Measurements from ENCODE around the gene TRIM46.
"Not testable (repeated sequence)": the region's sequence is repeated elsewhere in the genome, so short reads cannot be mapped to it uniquely, and the experiment has no call there.

The TRIM46 gene

DNA sequence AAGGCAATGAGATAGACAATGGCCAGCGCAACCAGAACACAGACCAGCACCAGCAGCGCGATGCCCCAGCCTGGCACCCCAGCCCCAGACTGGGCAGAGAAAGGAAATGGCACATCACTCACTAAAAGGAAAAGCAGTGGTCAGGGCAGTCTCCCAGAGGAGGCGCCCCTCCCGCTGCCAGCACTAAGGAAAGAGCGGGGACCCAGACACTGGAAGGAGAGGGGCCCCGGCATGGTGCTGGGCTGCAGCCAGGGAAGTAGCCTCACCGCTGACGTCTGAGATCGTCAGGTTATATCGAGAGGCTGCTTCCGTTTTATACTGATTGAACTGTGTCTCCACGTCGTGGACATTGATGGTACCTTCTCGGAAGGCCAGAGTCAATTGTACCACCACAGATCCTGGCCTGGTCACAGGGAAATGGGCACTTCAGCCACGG is 13.8 kb downstream of the TRIM46 start:
- no peak for DNase-seq

DNA sequence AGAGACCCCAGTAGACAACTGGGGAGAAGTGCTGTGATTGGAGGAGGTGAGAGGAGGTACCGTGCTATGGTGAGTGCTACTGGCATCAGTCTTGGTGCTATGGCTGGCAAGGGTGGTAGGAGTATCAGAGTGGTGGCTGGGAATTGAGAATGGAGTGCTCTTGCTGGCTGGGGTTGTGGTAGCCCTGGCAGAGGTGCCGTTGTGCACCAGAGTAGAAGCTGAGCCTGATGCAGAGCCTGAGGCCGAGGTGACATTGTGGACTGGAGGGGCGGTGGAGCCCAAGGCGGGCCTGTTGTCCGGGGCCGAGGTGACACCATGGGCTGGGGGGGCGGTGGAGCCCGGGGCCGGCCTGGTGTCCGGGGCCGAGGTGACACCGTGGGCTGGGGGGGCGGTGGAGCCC is 14.6 kb downstream of the TRIM46 start:
- DNase-seq, result no peak

DNA sequence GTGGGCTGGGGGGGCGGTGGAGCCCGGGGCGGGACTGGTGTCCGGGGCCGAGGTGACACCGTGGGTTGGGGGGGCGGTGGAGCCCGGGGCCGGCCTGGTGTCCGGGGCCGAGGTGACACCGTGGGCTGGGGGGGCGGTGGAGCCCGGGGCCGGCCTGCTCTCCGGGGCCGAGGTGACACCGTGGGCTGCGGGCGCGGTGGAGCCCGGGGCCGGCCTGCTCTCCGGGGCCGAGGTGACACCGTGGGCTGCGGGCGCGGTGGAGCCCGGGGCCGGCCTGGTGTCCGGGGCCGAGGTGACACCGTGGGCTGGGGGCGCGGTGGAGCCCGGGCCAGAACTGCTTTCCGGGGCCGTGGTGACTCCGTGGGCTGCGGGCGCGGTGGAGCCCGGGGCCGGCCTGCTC is 16.3 kb downstream of the TRIM46 start:
- not testable (repeated sequence) for DNase-seq

DNA sequence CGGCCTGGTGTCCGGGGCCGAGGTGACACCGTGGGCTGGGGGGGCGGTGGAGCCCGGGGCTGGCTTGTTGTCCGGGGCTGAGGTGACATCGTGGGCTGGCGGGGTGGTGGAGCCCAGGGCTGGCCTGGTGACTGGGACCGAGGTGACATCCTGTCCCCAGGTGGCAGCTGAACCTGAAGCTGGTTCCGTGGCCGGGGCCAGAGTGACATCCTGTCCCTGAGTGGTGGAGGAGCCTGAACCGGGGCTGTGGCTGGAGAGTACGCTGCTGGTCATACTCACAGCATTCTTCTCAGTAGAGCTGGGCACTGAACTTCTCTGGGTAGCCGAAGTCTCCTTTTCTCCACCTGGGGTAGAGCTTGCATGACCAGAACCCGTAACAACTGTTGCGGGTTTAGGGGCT is 18.3 kb downstream of the TRIM46 start:
- no peak for DNase-seq

DNA sequence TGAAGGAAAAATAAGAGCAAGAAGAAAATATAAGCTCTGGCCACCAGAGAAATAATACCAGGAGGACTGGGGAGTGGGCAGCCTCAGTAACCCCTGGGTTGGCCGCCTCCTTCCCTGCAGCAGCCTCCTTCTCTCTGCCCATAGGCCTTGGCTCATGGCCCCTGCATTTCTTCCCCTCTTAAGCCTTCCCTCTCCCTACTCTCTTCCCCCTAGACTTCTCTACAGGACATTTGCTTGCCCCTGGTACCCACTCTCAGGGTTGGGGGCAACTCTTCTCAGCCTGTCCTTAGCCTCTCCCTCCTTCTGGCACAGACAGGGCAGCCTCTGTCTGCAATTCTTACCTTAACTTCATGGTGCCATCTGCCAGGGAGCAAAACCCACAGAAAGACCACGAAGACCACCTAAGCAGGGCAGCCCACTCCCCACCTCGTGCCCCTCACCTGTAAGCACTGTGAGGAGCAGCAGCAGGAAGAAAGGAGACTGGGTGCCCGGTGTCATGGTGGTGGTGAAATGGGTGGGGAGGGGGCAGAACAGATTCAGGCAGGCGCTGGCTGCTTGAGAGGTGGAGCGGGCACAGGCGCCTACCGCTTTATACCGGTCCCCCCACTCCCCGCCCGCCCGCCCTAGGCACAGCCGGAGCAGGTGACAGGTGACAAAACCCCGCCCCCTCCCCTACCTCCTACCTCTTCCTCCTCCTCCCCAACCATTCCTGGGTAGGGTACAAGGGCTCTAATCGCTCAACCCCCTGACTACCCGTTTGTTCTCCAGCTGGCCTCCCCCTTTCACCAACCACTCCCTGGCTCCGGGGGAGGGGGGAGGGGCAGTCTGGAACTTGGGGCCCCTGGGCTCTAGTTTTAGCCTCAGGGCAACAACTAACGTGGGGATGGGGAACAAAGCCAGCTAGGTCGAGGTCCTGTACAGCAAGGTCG is 19.0 kb downstream of the TRIM46 start:
- peak; percentile 67 for DNase-seq

DNA sequence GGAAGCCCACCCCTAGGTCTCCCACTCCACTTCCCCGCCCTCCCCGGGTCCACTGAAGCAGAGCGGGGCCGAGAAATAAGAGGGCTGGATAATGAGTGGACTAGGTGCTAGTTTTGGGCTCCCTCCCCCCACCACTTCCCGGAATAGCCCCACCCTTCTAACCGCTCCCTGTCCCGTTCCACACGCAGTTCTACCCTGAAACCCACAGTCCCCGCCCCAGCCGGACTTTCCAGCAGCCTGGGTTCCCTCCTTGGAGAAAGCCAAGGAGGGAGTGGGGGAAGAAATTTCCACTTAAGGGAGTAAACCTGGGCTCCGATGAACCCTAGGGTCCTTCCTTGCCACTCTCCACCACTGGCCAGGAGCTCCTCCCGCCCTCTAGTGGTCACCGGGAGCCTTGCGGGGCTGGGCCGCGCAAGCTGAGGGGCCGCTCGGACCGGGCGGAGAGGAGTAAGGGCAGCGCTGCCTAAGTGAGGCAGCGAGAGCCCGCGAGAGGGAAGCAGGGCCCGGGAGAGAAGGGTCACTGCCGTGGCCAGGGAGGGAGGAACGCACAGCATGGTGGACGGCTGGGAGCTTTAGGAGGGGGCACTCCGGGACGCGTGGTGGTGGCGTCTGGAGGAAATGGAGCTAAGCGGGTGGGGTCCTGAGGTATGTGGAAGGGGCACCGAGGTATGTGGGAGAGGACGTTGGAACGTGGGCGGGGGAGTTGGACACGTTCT is 19.8 kb downstream of the TRIM46 start:
- peak; percentile 76 for DNase-seq

DNA sequence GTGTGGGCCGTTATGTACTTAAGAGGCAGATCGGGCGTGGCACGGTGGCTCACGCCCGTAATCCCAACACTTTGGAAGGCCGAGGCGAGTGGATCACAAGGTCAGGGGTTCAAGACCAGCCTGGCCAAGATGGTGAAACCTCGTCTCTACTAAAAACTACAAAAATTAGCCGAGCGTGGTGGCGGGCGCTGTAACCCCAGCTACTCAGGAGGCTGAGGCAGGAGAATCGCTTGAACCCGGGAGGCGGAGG is 20.3 kb downstream of the TRIM46 start:
- not testable (repeated sequence) for DNase-seq

DNA sequence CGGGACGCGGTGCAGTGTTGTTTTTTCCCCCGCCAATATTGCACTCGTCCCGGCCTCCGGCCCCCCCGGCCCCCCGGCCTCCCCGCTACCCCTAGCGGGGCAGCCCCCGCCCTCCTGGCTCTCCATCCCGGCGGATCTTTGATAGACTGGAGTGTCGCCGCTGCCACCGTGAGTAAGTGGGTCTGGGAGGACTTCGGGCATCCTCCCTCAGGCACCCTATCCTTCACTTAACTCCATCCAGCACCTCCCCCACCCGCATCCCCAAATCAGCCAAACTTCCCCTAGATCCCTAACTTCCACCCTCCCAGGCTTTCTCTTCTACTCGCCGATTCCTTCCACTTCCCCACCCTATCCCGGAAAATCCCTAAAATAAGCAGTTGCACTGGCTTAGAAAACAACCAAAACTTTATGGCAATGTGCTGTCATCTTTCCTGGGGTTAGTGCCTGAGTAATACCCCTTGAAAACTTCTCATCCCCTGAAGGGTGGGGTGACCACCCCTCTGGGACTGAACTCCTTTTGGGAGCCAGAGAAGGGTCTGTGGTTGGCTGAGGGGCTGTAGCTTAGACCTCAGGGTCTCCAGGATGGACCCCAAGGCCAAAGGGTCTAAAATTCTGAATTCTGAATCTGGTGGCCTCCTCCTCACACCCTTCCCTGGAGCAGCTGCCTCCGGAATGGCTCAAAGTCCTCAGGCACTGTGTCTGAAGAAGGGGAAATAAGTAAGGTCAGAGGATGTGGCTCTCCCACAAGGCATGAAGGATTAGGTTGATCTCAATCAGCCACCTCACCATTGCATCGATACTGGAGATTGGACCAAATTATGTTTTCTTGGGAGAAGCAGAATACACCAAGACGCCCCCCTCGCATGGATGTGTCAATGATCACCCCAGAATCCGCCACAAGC is 21.8 kb downstream of the TRIM46 start:
- no peak for DNase-seq

DNA sequence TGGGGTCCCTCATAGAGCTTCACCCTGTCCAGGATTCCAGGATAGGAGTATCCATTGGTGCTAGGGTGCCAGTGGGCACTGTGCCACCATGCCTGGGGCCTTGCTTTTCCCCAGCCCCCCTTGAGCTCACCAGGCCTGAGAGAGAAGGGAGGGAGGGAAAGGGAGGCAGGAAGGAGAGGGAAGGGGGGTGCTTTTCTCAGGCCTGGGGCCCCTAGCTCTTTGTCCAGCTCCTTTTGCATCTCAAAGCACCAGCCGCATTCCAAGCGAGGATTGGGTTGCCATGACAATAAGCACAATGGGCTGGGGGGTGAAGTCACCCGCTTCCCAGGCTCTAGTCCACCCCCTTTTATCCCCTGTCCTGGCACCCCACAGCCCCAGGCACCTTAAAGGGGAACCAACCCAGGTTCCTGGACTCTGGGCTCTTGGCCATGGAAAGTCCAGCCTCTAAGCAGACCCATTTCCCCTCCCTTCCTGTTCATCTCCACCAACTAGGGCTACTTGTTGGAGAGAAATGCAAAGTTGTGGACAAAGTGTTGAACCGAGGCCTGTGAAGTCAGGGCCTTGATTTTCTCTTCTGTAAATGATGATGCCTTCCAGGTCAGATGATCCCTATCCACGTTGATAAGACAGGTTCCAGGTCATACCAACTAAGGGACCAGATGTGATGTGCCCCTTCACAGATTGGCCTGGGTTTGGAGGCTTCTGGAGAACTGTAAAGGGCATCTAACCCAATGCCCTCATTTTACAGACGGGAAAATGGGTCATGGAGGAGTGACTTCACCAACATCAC is 22.6 kb downstream of the TRIM46 start:
- DNase-seq, result no peak

DNA sequence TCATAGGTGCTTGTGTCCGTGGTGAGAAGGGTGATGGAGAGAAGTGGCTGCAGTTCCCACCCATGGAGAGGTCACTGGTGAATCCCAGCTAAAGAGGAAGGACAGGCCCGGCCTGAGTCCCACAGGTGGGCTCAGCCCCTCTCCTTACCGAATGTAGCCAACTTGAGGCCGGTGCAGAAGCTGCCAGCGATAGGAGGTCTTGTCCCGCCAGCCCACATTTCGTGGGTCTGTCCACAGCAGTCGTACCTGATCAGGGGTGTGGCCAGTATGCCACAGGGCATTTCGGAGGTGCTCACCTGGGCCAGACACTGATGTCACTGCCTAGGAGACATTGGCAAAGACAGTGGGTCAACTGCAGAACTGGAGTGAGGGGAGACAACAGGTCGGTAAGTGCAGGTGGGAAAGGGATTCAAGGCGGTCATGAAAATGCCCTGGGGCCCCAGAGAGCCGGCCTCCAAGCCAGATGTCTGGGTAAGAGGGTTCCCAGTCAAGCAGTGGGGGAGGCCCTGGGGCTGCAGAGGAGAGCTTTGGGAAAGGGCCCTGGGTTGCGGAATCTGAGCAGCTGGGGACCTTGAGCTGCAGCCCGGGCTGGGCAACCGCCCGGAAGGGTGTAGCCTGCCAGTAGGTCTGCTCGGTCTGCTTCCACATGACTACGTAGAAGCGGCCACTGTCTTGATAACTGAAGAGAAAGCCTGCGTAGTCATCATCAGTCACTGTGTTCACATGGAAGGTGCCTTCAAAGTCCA is 23.4 kb downstream of the TRIM46 start:
- DNase-seq, result no peak

DNA sequence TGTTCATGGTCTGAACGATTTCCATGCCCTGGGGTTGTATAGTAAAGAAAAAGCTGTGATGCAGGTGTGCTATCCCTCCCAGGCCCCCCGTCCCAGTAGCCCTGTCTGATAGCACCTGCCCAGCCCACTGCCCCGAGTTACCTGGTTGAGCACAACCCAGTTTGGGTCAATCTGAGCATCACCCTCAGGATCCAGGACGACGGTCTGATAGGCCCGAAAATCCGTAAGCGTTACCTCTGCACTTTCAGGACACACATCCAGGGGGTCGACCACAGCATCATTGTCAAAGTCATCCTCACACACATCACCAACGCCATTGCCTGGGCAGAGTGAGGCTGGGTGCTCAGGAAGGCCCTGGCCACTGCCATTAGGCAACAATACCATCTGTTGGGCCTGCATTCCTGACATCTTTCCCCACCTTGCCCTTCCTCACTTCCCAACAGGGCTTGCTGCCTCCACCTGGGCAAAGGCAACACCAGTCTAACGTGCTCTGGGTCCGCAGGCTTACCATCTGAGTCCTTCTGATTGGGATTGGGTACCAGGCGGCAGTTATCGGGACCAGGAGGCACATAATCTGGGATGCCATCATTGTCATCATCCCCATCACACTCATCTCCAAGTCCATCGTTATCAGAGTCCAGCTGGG is 24.4 kb downstream of the TRIM46 start:
- DNase-seq, result no peak

DNA sequence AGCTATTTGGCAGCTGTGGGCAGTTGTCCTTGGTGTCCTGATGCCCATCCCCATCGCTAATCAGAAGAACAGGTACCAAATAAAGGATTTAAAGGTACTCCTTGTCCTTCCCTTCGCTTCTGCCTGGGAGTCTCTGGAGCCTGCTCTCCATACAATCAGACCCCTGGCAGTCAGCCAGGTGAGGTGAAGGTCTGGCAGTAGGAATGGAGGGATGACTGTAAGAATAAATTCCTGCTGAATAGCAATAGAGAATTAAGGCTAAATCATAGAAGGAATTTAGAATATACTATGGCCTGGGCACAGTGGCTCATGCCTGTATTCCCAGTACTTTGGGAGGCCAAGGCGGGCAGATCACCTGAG is 24.9 kb downstream of the TRIM46 start:
- DNase-seq, result no peak

DNA sequence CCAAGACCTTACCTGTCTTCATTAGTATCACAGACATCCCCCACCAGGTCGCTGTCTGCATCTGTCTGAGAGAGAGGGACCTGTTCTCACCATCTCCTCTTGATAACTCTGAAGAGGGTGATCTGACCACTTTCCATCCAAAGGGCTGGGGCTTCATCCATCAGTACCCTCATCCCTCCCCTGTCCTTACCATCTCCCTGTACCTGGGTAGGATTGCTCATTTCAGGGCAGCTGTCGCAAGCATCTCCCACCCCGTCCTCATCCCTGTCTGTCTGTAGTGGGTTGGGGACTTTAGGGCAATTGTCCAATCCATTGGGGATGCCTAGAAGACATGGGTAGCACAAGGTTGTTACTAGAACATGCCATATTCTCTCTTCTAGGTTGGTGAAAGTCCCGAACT is 26.1 kb downstream of the TRIM46 start:
- DNase-seq, result no peak

DNA sequence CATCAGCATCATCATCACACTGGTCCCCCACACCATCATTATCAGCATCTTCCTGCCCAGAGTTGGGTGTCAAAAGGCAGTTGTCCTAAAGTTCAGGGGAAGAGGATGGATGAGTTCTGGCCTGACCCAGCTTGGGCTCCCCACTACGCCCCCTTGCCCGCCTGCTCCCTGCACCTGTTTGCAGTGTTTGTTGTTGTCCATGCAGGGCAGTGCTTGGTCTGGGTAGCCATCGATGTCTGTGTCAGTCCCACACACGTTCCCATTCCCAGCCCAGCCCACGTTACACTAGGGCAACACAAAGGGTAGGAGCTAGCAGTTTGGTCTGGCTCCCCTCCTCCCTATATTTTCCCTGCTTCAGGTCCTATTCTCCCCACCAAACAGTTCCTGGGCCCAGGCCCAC is 27.3 kb downstream of the TRIM46 start:
- no peak for DNase-seq

DNA sequence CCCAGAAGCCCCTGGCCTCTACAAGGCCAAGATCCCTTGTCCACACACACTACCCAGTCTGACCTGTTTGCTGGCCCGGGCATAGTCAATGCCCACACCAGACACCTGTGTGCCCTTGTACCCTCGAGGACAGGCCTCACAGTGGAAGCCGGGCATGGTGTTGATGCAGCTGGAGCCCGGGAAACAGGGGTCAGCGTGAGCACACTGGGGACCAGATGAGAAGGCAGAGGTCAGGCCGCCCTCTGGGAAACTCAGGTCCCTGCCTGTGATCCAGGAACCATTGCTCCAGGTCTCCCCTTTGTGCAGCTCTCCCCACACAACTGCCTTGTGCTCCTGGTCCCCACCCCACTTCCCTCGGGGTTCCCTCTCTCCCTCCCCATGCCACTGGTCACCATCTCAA is 28.5 kb downstream of the TRIM46 start:
- no peak for DNase-seq

DNA sequence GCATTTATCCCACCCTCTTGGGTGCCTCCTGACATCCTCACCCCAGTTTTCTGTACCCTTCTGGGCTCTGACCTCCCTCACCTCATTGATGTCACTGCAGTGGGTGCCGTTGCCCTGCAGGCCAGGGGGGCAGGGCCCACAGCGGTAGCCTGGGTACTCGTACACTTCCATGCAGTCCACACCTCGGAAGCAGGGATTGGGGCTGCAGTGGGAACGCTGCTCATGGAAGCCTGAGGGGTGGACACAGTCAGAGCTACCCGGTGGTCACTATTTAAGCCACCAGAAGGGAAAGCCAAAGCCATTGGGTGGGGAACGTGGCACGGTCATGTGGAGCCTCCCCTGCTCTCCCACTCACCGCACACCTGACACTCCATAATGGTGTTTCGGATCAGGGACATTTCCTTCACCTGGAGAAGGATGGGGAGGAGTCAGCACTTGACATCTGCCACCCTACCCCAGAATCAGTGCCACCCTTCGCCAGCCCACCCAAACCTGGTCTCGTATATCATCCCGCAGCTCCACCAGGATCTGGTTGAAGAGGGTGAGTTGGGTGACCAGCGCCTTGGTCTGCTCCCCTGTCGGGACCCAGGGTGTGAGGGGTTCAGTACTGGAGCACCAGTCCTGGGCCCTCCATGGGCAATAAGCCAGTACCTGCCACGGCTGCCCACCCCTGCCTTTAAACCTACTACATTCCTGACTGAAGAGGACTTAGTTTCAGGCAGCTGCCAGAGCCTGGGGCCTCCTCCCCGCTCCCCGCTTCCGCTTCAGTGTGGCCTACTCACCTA is 29.3 kb downstream of the TRIM46 start:
- DNase-seq, result no peak

DNA sequence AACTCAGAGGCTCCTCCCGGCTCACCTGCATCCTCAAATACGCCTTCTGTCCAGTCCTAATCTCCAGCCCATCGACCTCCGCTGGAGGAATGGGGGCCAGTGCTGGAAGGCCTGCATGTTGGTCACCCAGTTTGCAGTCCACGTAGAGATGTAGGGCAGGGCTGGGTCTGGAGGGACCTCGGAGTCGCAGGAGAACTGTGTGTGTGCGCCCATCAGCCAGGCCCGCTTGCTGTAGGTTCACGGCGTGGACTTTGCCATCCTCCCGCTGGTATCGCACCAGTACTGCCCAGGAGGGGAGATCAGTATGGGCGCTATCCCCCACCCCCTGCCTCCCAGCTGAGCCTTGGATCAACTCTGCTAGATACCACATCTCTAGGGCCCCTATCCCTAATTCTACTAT is 31.4 kb downstream of the TRIM46 start:
- DNase-seq, result no peak

DNA sequence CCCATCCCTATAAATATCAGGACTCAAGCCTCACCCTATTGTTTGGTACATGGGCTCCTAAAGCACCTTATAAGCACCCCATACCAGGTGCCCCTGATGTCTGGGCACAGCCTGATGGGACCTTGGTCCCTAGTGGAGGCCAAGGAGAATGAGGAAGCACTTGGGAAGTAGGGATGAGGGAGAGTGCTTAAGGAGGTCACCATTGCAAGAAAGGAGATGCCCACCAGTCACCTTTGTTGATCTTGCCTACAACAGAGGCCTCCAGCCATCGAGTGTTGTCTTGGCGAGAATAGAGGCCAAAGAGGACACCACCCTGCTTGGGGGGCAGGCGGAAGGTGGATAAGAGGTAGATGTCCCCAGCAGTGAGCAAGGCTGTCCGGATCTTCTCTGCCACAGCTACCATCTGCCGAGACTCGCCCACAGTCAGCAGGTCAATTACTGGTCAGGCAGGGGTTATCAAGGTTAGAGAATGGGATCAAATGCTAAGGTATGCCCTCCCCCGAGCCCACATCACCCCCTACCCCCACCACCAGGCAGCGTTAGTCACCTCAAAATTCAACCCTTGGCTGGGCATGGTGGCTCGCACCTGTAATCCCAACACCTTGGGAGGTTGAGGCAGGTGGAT is 32.4 kb downstream of the TRIM46 start:
- no peak for DNase-seq

DNA sequence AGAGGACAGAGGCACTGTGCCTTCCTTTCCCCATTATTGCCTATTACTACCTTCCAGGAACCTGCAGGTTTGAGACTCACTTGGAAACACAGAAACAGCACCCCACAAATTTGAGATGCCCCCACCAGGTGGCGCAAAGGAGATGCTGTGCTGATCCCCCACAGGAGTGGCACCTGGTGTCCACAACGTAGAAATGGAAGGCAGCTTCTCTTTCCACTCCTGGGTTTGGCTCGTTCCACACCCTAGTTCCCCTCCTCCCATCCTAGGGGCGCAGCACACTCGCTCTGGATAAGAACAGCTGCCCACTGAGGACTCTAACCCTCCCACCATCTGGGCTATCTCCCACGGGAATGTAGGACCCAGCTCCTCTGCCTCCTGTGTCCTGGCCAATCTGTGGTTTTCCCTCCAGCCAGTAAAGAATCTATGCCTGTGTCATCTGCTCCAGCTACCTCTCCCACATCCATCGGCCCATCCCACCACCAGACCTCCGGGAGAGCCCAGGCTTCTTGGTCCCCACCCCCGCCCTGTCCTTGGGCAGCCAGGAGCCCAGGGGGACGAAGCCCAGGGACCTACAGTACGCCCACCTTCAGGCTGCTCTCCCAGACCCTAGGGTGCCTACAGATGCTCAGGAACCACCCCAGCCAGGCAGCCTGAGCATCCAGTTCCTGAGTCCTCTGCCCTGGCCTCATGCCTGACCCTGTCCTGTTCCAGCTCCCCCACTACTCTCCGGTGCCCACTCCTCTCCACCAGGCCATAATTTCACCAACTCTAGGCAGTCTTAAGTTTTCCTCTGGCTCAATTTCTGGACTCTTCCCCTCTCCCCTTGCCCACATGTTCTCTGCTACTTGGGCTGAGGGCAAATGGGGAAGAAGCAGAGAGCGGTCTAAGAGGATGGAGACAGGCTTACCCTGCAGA is 33.5 kb downstream of the TRIM46 start:
- peak; percentile 94 for DNase-seq

Data from CD4-positive, alpha-beta T cell treated with Interleukin-6 for 4 hours (primary cell).